Panc1 (cell line): ENCODE results near the gene SMAP1. TPM values are rescaled to one million over a fixed set of nuclear protein-coding genes. Genes with fewer than 3 reads are reported as not detected.
"Not testable (repeated sequence)": the region's sequence is repeated elsewhere in the genome, so short reads cannot be mapped to it uniquely, and the experiment has no call there.

Source experiments
- ATAC-seq: fragments of 200-7000 bp; cut with Tn5 transposase; 2 replicates; pipeline ENCODE4 v1.9.1; 2020; ENCODE audit warnings: mild to moderate bottlenecking, moderate library complexity
- BruUV-seq: library from RNA; stranded (reverse); fragments of 400-500 nt; replicated peaks from 2 replicates; lab custom pipeline; 2021; lab: Mats Ljungman, UMichigan
- CTCF ChIA-PET: fragments of 300-600 bp; sonication (Branson Sonifier 250); formaldehyde crosslinking; loops from one replicate; lab custom pipeline; 2022; ENCODE audit warnings: antibody characterized with exemption; lab: Charles Lee
- POLR2A ChIA-PET: fragments of 300-600 bp; sonication (Branson Sonifier 250); formaldehyde crosslinking; loops from one replicate; lab custom pipeline; 2022; ENCODE audit warnings: antibody characterized with exemption; lab: Charles Lee
- DNase-seq: peaks from one replicate; pipeline ENCODE4 v3.0.0-alpha.2; 2010; ENCODE audit warnings: low read depth, low spot score
- H3K27ac ChIP-seq: 2 replicates; pipeline ENCODE4 v1.5.1; 2011; ENCODE audit warnings: mild to moderate bottlenecking, low read length, inconsistent platforms
- H3K27me3 ChIP-seq: fragments of 200-500 bp; sonication (Bioruptor generic); 2 replicates; pipeline ENCODE4 v1.6.0; 2014; ENCODE audit warnings: low read length, inconsistent platforms; ENCODE audit not compliant: control insufficient read depth, insufficient read depth
- H3K36me3 ChIP-seq: fragments of 200-500 bp; sonication (Bioruptor generic); 2 replicates; pipeline ENCODE4 v1.5.1; 2014; ENCODE audit warnings: inconsistent platforms, mild to moderate bottlenecking, low read length, moderate library complexity; ENCODE audit not compliant: control insufficient read depth, insufficient read depth
- H3K4me1 ChIP-seq: 2 replicates; pipeline ENCODE4 v1.5.1; 2011; ENCODE audit warnings: inconsistent platforms, mild to moderate bottlenecking, low read length, moderate library complexity; ENCODE audit not compliant: control insufficient read depth, insufficient read depth
- H3K4me3 ChIP-seq, 2 experiments: 2 replicates each; pipeline ENCODE4 v1.5.1; 2011 to 2012; ENCODE audit warnings: low read depth in 2 of 2, low read length in 2 of 2, mild to moderate bottlenecking in 2 of 2, inconsistent platforms in 1 of 2, moderate library complexity in 1 of 2
- H3K9me3 ChIP-seq: fragments of 200-500 bp; sonication (Bioruptor generic); 2 replicates; pipeline ENCODE4 v1.5.1; 2014; ENCODE audit warnings: low read depth, mild to moderate bottlenecking, inconsistent platforms, low read length, moderate library complexity; ENCODE audit not compliant: control insufficient read depth, insufficient read depth
- POLR2AphosphoS5 ChIP-seq: IDR thresholded peaks from 2 replicates; pipeline ENCODE4 v1.6.1; 2012; ENCODE audit warnings: mild to moderate bottlenecking, low read depth, low read length, moderate library complexity
- REST ChIP-seq, 2 experiments: IDR thresholded peaks; 2 replicates each; pipeline ENCODE4 v1.6.1; 2011 to 2012; ENCODE audit warnings: low read depth in 2 of 2, control low read depth in 1 of 2, low read length in 1 of 2, mild to moderate bottlenecking in 1 of 2, moderate library complexity in 1 of 2; ENCODE audit not compliant: insufficient read depth in 1 of 2
- SIN3A ChIP-seq: IDR thresholded peaks from 2 replicates; pipeline ENCODE4 v1.6.1; 2012; ENCODE audit warnings: low read depth, mild to moderate bottlenecking, low read length, moderate library complexity, borderline replicate concordance; ENCODE audit not compliant: insufficient read depth
- TCF7L2 ChIP-seq: IDR thresholded peaks from 2 replicates; pipeline ENCODE4 v1.6.1; 2011; ENCODE audit warnings: mild to moderate bottlenecking, low read depth, low read length, inconsistent platforms
- in situ Hi-C: cut with HindIII; loops from 2 replicates; pipeline ENCODE4 v1.10.0; 2016; ENCODE audit warnings: low sequenced_read_pairs, low pct_unique_long_range_greater_than_20kb
- intact Hi-C: fragments of 100-400 bp; cut with micrococcal nuclease; formaldehyde crosslinking; loops from one replicate; pipeline ENCODE4 v1.10.0; 2022; ENCODE audit not compliant: unreplicated experiment
- total RNA-seq: library from RNA; stranded (reverse); gene quantifications from one replicate; pipeline ENCODE4 v1.2.1, GENCODE V29; 2021; ENCODE audit not compliant: unreplicated experiment
- TF ChIP-seq, protein P1 (sequence below): fragments of 450-650 bp; IDR thresholded peaks from 2 replicates; pipeline ENCODE4 v1.5.1; 2017; ENCODE audit warnings: mild to moderate bottlenecking

Gene SMAP1
- total RNA-seq, 1 experiment from 2014 or later = 41.9 TPM

GRCh38 chr6:70740746-70741145 lies 73.1 kb downstream of the SMAP1 start:
- CTCF ChIA-PET, in situ Hi-C loops, ATAC-seq, POLR2A ChIA-PET, H3K27ac ChIP-seq, H3K9me3 ChIP-seq, H3K27me3 ChIP-seq, H3K36me3 ChIP-seq, H3K4me1 ChIP-seq, DNase-seq, intact Hi-C loops, H3K4me3 ChIP-seq, BruUV-seq: not testable (repeated sequence)

- H3K4me3 ChIP-seq, intact Hi-C loops, H3K4me1 ChIP-seq, H3K27me3 ChIP-seq, BruUV-seq, CTCF ChIA-PET, POLR2A ChIA-PET, H3K27ac ChIP-seq, H3K9me3 ChIP-seq, H3K36me3 ChIP-seq, DNase-seq, ATAC-seq, in situ Hi-C loops: not testable (repeated sequence)
These were observed 74.8 kb downstream of the SMAP1 start for GRCh38 chr6:70742462-70742861.

- intact Hi-C loops (no loop called here), in situ Hi-C loops (no loop called here)
- DNase-seq (no peak), ATAC-seq (no peak)
- ChIA-PET POLR2A (no interaction called here), CTCF (no interaction called here)
- no peaks in the 10 kb centered on the region for H3K27me3 ChIP-seq
- TF ChIP-seq, protein P1, sequence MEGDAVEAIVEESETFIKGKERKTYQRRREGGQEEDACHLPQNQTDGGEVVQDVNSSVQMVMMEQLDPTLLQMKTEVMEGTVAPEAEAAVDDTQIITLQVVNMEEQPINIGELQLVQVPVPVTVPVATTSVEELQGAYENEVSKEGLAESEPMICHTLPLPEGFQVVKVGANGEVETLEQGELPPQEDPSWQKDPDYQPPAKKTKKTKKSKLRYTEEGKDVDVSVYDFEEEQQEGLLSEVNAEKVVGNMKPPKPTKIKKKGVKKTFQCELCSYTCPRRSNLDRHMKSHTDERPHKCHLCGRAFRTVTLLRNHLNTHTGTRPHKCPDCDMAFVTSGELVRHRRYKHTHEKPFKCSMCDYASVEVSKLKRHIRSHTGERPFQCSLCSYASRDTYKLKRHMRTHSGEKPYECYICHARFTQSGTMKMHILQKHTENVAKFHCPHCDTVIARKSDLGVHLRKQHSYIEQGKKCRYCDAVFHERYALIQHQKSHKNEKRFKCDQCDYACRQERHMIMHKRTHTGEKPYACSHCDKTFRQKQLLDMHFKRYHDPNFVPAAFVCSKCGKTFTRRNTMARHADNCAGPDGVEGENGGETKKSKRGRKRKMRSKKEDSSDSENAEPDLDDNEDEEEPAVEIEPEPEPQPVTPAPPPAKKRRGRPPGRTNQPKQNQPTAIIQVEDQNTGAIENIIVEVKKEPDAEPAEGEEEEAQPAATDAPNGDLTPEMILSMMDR = no peak
- TF ChIP-seq REST (IDR thresholded peaks at IDR 0.05; ENCODE audit: insufficient read depth in 1 of 2, low read depth in 2 of 2, low read length in 1 of 2) = no peak
- no peak for TF ChIP-seq SIN3A
- no peak for TF ChIP-seq TCF7L2
- TF ChIP-seq POLR2AphosphoS5 = no peak
- BruUV-seq = no TSS peak
- peaks cover 4% of the 10 kb centered on the region; the same call in 1 of the 2 replicates for H3K9me3 ChIP-seq
- H3K4me1 ChIP-seq = no peaks in the 10 kb centered on the region
- no peak overlapping the region for H3K27ac ChIP-seq
- no peaks in the 10 kb centered on the region for H3K36me3 ChIP-seq
- H3K4me3 ChIP-seq = no peak overlapping the region
These were observed 86.2 kb downstream of the SMAP1 start for GRCh38 chr6:70753870-70754380.
